K562 (cell line): ENCODE results near the gene CRYZL1. TPM values are rescaled to one million over a fixed set of nuclear protein-coding genes. Genes with fewer than 3 reads are reported as not detected.

Source experiments
- BDP1 ChIP-seq: IDR thresholded peaks from 3 replicates; pipeline ENCODE4 v1.6.1; 2011; ENCODE audit not compliant: insufficient read length, insufficient read depth
- BRF1 ChIP-seq: IDR thresholded peaks from 3 replicates; pipeline ENCODE4 v1.6.1; 2011; ENCODE audit warnings: borderline replicate concordance, mild to moderate bottlenecking; ENCODE audit not compliant: insufficient read length; ENCODE audit errors: extremely low read depth
- ESRRA ChIP-seq: fragments of 450-650 bp; IDR thresholded peaks from 2 replicates; pipeline ENCODE4 v1.6.1; 2014; ENCODE audit warnings: low read depth, mild to moderate bottlenecking, moderate library complexity, borderline replicate concordance
- GATAD2B ChIP-seq: fragments of 450-650 bp; IDR thresholded peaks from 2 replicates; pipeline ENCODE4 v1.6.1; 2017; ENCODE audit warnings: mild to moderate bottlenecking, borderline replicate concordance
- HNRNPH1 ChIP-seq: fragments of 200-400 bp; formaldehyde crosslinking; optimal IDR thresholded peaks from 2 replicates; pipeline ENCODE3; 2017; ENCODE audit warnings: low read depth, mild to moderate bottlenecking, low read length, moderate library complexity
- MECOM ChIP-seq: fragments of 250-450 bp; sonication (Bioruptor Pico); IDR thresholded peaks from 2 replicates; pipeline ENCODE4 v1.8.0; 2022; ENCODE audit warnings: inconsistent platforms
- NCOA2 ChIP-seq, 2 experiments: fragments of 450-650 bp; IDR thresholded peaks; 2 replicates each; pipeline ENCODE4 v1.6.1; 2018; ENCODE audit warnings: mild to moderate bottlenecking in 2 of 2, moderate library complexity in 1 of 2; ENCODE audit not compliant: partially characterized antibody in 2 of 2
- NCOA6 ChIP-seq: fragments of 450-650 bp; IDR thresholded peaks from 2 replicates; pipeline ENCODE4 v1.6.1; 2017; ENCODE audit warnings: mild to moderate bottlenecking
- NFYB ChIP-seq: IDR thresholded peaks from 2 replicates; pipeline ENCODE4 v1.6.1; 2011; ENCODE audit warnings: mild to moderate bottlenecking, moderate library complexity; ENCODE audit not compliant: insufficient read length; ENCODE audit errors: extremely low read depth
- PCBP1 ChIP-seq: fragments of 200-400 bp; formaldehyde crosslinking; IDR thresholded peaks from 2 replicates; pipeline ENCODE4 v1.6.1; 2018; ENCODE audit warnings: mild to moderate bottlenecking, low read depth, low read length; ENCODE audit not compliant: poor library complexity, severe bottlenecking
- POLR2AphosphoS2 ChIP-seq: IDR thresholded peaks from 2 replicates; pipeline ENCODE4 v1.6.1; 2012; ENCODE audit warnings: low read length, improper control_type of control experiment
- SRF ChIP-seq, 2 experiments: fragments of 250-450, 450-650 bp in 1 of 2; sonication (Bioruptor Pico) in 1 of 2; sonication (generic) in 1 of 2; formaldehyde crosslinking; IDR thresholded peaks; 2 replicates each; pipeline versions ENCODE4 v1.5.0 to v1.5.1; 2020 to 2022; ENCODE audit warnings: mild to moderate bottlenecking in 1 of 2, missing genetic modification reagents in 1 of 2
- SRSF7 ChIP-seq: fragments of 200-400 bp; formaldehyde crosslinking; optimal IDR thresholded peaks from 2 replicates; pipeline ENCODE3; 2017; ENCODE audit warnings: mild to moderate bottlenecking, low read depth, low read length
- ZC3H8 ChIP-seq: fragments of 450-650 bp; IDR thresholded peaks from 2 replicates; pipeline ENCODE4 v1.6.1; 2017
- ZNF121 ChIP-seq: sonication (generic); formaldehyde crosslinking; conservative IDR thresholded peaks from 2 replicates; pipeline ENCODE4 v1.8.0; 2022; ENCODE audit warnings: missing genetic modification reagents
- ZNF212 ChIP-seq: fragments of 450-650 bp; formaldehyde crosslinking; IDR thresholded peaks from 2 replicates; pipeline ENCODE4 v1.4.0; 2020; ENCODE audit warnings: mild to moderate bottlenecking
- polyA plus RNA-seq, 8 experiments: library from polyadenylated mRNA; depleted of rRNA in 4 of 8; stranded (reverse) in 5 of 8; unstranded in 3 of 8; fragments of >200 nt; fragmentation: Nextera tagmentation in 2 of 8; fragmentation: Illumina TruSeq in 1 of 8; extraction: Ambion mirVana in 2 of 8; extraction: Trizol in 1 of 8; gene quantifications; 2 replicates each; pipeline versions ENCODE4 v1.2.1 to v1.2.3, GENCODE V29; 2011 to 2014; ENCODE audit warnings: inconsistent platforms in 1 of 8, missing spikeins in 1 of 8
- total RNA-seq, 7 experiments: library from RNA; depleted of rRNA in 6 of 7; stranded (reverse); fragments of >200 nt in 6 of 7; fragmentation: Illumina TruSeq in 2 of 7; extraction: Trizol in 2 of 7; gene quantifications; 2 replicates each; pipeline versions ENCODE4 v1.2.1 to v1.2.3, GENCODE V29; 2011 to 2021; ENCODE audit warnings: low replicate concordance in 1 of 7
- TF ChIP-seq, protein P1 (sequence below), 2 experiments: fragments of 450-650 bp in 1 of 2; IDR thresholded peaks; 2 replicates each; pipeline ENCODE4 v1.6.1; 2011 to 2017; ENCODE audit warnings: low read depth in 2 of 2, antibody characterized with exemption in 1 of 2, borderline replicate concordance in 1 of 2, low read length in 1 of 2, mild to moderate bottlenecking in 1 of 2, mixed read lengths in 1 of 2; ENCODE audit not compliant: control insufficient read depth in 1 of 2
- TF ChIP-seq, protein P2 (sequence below): fragments of 250-450 bp; sonication (Bioruptor Pico); IDR thresholded peaks from 2 replicates; pipeline ENCODE4 v1.8.0; 2021; ENCODE audit warnings: moderate library complexity, mild to moderate bottlenecking, inconsistent platforms

CRYZL1 gene
- total and polyA plus RNA-seq, 9 of the 15 experiments (the other 6 are each of a cell fraction or from before 2014, with no cell fraction given): 19.9 to 98.2 (median 39.2) TPM

DNA sequence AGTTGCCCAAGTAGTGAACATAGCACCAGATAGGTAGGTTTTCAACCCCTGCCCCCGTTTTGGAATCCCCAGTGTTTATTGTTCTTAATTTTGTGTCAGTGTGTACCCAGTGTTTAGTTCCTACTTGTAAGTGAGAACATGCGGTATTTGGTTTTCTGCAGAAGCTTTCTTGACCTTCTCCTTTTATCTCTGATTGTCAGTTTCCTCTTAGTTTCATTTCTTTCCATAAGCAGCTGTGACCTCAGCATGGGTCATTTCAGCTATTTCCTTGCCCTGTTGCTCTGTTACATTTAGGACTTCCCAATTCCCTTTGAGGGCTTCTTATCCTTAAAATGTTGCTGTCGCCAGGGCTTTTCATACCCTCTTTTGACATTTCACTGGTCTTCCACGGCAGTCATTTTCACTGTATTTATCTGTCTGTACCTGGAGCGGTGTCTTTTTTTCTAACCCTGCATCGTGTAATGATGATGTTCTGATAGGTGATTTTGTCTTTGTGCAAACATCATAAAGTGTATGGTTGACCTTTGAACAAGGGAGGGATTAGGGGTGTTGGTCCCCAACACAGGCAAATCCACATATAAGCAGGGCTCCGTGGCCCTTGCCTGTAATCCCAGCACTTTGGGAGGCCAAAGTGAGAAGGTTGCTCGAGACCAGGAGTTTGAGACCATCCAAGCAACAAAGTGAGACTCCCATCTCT, 15.7 kb upstream of the CRYZL1 start (continued):
- TF ChIP-seq, protein P1, sequence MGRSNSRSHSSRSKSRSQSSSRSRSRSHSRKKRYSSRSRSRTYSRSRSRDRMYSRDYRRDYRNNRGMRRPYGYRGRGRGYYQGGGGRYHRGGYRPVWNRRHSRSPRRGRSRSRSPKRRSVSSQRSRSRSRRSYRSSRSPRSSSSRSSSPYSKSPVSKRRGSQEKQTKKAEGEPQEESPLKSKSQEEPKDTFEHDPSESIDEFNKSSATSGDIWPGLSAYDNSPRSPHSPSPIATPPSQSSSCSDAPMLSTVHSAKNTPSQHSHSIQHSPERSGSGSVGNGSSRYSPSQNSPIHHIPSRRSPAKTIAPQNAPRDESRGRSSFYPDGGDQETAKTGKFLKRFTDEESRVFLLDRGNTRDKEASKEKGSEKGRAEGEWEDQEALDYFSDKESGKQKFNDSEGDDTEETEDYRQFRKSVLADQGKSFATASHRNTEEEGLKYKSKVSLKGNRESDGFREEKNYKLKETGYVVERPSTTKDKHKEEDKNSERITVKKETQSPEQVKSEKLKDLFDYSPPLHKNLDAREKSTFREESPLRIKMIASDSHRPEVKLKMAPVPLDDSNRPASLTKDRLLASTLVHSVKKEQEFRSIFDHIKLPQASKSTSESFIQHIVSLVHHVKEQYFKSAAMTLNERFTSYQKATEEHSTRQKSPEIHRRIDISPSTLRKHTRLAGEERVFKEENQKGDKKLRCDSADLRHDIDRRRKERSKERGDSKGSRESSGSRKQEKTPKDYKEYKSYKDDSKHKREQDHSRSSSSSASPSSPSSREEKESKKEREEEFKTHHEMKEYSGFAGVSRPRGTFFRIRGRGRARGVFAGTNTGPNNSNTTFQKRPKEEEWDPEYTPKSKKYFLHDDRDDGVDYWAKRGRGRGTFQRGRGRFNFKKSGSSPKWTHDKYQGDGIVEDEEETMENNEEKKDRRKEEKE (IDR thresholded peaks at IDR 0.05; ENCODE audit: borderline replicate concordance in 1 of 2, control insufficient read depth in 1 of 2, low read depth in 2 of 2, low read length in 1 of 2): no peak
- TF ChIP-seq NCOA2 (IDR thresholded peaks at IDR 0.05; ENCODE audit: partially characterized antibody in 2 of 2) (no peak), ZC3H8 (no peak), BDP1 (no peak), GATAD2B (no peak), POLR2AphosphoS2 (no peak), PCBP1 (no peak), NFYB (no peak), ZNF121 (CRISPR knock-in tag) (no peak), ZNF212 (CRISPR knock-in tag) (no peak), HNRNPH1 (no peak), SRF (CRISPR knock-in tag; IDR thresholded peaks at IDR 0.05) (no peak), BRF1 (no peak), MECOM (no peak), ESRRA (peak; percentile 72), NCOA6 (no peak), SRSF7 (no peak)
- TF ChIP-seq, protein P2, sequence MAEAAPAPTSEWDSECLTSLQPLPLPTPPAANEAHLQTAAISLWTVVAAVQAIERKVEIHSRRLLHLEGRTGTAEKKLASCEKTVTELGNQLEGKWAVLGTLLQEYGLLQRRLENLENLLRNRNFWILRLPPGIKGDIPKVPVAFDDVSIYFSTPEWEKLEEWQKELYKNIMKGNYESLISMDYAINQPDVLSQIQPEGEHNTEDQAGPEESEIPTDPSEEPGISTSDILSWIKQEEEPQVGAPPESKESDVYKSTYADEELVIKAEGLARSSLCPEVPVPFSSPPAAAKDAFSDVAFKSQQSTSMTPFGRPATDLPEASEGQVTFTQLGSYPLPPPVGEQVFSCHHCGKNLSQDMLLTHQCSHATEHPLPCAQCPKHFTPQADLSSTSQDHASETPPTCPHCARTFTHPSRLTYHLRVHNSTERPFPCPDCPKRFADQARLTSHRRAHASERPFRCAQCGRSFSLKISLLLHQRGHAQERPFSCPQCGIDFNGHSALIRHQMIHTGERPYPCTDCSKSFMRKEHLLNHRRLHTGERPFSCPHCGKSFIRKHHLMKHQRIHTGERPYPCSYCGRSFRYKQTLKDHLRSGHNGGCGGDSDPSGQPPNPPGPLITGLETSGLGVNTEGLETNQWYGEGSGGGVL (CRISPR knock-in tag): no peak
